Measurements from ENCODE around the gene NMRAL1. TPM values are rescaled to one million over a fixed set of nuclear protein-coding genes. Genes with fewer than 3 reads are reported as not detected.
A peak's percentile ranks its signal among the peaks of the same experiment; 100 is the strongest.

The NMRAL1 gene
- polyA plus RNA-seq, 10 donors: 9.8 to 25.0 (median 14.1) TPM

GRCh38 chr16:4426722-4427372, 47.6 kb downstream of the NMRAL1 start:
- DNase-seq: no peak

DNA sequence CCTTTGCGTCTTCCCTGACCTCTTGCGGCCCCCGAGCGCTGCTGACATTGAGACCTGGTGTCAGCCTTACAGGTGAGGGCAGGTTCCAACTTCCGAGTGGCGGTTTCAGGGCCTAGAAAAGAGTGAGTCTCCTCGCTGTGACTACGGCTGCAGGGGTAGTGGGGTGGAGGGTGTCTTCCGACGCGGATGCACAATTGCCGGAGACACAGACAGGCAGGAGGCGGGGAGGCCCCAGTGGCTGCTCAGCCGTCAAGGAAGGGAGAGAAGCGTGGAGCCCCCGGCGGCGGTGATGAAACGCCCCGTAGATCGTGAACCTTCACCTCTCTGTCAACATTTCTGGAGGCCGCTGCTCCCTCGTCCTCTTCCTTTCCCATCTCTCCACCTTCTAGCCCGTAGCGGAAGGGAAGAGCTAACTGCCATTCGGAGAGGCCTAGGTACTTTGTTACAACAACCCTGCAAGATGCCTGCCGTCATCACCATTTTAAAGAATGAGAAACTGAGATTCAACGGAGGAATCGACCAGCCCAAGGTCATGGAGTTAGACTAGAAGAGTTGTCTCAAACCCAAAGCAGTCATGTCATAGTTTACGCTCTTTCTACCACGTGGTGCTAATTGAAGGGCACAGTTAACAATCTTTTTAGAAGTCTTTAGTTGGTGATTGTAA, 48.3 kb downstream of the NMRAL1 start:
- no peak for DNase-seq

DNA sequence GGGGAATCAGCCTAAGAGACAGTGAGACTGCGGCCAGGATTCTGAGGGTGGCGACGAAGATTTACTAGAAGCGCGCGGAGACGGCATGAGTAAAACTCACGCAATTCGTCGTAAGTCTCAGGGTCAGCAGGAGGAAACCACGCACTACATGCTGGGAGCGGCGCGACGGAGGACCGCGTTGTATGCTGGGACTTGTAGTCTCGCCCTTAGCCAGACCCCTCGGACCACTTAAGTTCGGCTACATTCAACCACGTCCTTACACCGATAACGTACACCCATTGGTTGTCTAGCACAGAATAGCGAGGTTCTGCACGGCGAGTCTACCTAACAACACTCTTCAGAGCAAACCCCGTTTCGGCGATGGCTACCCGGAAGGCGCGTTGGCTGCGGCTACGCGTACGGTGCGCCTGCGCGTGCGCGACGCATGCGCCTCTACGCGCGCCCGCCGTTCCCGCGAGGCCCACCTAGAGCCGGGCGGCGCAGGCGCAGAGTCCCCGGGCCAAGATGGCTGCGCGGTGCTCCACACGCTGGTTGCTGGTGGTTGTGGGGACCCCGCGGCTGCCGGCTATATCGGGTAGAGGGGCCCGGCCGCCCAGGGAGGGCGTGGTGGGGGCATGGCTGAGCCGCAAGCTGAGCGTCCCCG, 48.9 kb downstream of the NMRAL1 start, which contains the start of gene DNAJA3:
Gene DNAJA3 (plus strand): TSS at position 491 of the 643 bp plus-strand sequence. CDS start 14 bp downstream, at position 505.
- peak; percentile 94 to 99 (median 96) for DNase-seq

DNA sequence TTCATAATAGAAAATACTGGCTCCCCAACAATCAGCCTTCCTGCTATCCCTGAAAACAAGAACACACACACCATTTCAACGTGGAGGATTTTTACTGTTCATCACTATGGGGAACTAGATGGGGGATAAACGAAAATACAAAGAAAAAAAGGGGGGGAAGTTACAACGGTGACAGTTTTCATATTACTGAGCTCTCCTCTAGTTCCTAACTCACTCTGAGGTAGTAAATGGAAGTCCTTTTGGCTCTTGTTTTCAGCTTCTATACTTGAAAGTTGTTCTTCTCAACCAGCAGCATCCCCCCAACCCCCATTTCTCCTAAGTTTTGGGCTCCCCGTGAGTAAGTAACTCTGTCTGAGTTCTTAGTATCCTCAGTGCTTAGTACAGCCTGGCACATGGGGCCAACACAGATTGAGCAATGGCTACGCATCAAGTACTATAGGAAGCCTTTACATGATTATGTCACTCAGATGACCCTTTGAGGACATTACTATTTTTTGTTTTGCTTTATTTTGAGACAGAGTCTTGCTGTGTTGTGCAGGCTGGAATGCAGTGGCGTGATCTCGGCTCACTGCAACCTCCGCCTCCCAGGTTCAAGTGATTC, 53.8 kb downstream of the NMRAL1 start:
- DNase-seq: no peak

DNA sequence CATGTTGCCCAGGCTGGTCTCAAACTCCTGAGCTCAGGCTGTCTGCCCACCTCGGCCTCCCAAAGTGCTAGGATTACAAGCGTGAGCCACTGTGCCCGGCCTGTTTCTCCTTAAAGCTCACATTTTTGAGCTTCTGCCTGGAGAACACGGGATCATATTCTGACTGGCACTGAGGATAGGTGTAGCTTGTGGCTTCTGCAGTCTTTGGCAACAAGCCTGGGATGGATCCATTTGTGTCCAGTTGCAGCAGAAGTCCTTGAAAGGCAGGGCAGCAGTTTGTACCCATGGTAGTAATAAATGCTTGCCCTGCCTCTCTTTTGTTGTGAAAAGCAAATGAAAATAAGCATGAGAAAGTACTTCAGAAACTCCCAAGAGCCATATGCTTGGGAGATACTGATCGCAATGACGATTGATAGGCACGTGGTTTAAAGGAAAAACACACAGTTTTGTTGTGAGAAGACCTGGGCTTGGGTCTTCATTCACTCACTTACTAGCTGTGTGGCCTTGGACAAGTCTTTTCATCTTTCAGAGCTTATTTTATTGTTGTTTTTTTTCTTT, 54.9 kb downstream of the NMRAL1 start:
- no peak for DNase-seq

- DNase-seq: peak; percentile 87 to 97 (median 93)
Observed at GRCh38 chr16:4416200-4417032, 58.0 kb downstream of the NMRAL1 start, which contains the start of gene CORO7. Gene CORO7 (minus strand): TSS chr16:4416596. CDS start chr16:4416518, 78 bp downstream.

DNA sequence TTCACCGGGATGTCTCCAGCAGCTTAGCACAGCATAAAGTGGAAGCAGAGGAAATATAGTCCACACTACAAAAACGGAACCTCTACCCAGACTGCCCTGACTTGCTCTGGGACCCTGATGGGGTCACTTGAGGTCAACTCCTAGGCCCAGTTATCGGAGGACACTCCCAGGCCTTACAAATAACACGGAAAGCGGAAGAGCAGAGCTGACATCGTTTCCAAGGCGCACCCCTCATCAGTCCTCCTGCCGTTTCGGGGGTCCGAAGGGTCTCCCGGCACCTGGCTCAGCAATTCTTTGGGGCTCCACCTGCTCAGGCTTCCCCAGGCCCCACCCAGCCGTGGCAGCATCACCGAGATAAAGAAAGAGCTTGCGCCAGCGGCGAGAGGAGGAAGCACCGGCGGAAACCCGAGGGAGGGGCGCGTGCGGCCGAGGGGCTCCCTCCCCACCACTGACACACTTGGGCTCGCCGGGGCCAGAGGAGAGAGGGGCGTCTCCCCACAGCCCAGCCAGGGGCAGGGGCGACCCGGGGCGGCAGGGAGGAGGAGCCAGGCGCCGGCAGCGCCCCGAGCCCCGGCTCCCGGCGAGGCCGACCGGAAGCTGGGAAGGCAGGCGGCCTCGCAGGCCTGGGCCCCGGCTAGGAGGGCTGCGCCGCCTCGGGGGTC, 58.8 kb downstream of the NMRAL1 start:
- DNase-seq: peak in 1 of 3 donors; percentile 71

GRCh38 chr16:4414187-4414917, 60.1 kb downstream of the NMRAL1 start:
- no peak for DNase-seq

DNA sequence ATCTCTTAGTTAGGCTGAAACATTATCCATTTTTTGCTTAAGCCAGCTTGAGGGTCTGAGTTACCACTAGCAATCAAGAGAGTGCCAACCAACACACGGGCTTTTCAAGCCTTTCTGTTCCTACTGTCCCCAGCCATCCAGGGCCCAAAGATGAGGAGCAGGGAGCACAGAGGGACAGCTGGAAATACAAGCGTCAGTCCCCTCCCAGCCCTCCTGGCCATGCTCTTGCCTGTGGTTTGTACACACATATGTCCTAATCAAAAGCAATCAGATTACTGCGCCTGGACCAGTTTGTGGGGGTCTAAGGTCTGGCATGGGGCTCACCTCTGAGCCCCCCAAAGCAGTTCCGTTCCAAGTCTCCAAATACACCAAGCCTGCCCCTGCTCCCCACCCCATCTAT, 61.6 kb downstream of the NMRAL1 start:
- no peak for DNase-seq

DNA sequence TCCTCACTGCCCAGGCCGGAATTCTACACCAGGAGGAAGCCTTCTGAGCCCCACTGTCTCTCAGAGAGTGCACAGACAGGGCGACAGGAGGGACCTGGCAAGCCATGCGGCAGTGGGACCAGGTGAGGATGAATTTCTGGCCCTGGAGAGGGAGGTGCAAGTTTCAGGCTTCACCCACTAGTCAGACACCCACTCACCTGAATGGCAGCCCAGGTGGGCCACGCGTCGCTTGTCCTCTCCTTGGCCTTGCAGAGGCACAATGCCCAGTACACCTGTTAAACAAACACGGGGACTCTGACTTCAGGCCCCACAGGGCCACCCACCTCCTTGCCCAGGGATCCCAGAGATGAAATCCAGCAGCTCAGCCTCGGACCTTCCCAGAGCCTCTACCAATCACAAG, 62.3 kb downstream of the NMRAL1 start:
- DNase-seq: no peak

Other genes with a start within 250 kb of the NMRAL1 start
- 100 to 1,000 TPM; 325 to 712 (median 510) TPM for gene SRL, start 232.5 kb downstream of the NMRAL1 start, polyA plus RNA-seq (ENCODE audit: insufficient read length in 10 of 10)
- gene TFAP4, start 201.6 kb downstream of the NMRAL1 start, polyA plus RNA-seq (ENCODE audit: insufficient read length in 10 of 10): 10 to 100 TPM in 6 of 10 donors, 1 to 10 TPM in 4; 6.5 to 18.9 (median 10.4) TPM
- gene GLIS2, start 158.6 kb downstream of the NMRAL1 start, polyA plus RNA-seq (ENCODE audit: insufficient read length in 10 of 10): 10 to 100 TPM; 14.8 to 30.7 (median 22.6) TPM
- gene PAM16, start 123.3 kb downstream of the NMRAL1 start, polyA plus RNA-seq (ENCODE audit: insufficient read length in 10 of 10): 10 to 100 TPM; 20.4 to 31.1 (median 22.2) TPM
- gene VASN, start 102.8 kb downstream of the NMRAL1 start, polyA plus RNA-seq (ENCODE audit: insufficient read length in 10 of 10): 10 to 100 TPM in 8 of 10 donors, 1 to 10 TPM in 2; 9.5 to 26.6 (median 14.3) TPM
- gene CORO7, start 58.0 kb downstream of the NMRAL1 start, polyA plus RNA-seq (ENCODE audit: insufficient read length in 10 of 10): 10 to 100 TPM; 16.0 to 30.4 (median 22.4) TPM
- gene DNAJA3, start 48.8 kb downstream of the NMRAL1 start, polyA plus RNA-seq (ENCODE audit: insufficient read length in 10 of 10): 10 to 100 TPM; 24.2 to 32.7 (median 28.2) TPM
- gene HMOX2, start 1.8 kb upstream of the NMRAL1 start, polyA plus RNA-seq (ENCODE audit: insufficient read length in 10 of 10): 10 to 100 TPM; 32.6 to 51.2 (median 38.7) TPM
- gene CDIP1, start 64.1 kb upstream of the NMRAL1 start, polyA plus RNA-seq (ENCODE audit: insufficient read length in 10 of 10): 10 to 100 TPM; 27.5 to 44.6 (median 37.6) TPM
- gene C16orf96, start 81.7 kb upstream of the NMRAL1 start, polyA plus RNA-seq (ENCODE audit: insufficient read length in 10 of 10): under 1 TPM; 0.14 to 0.76 (median 0.56) TPM
- gene UBALD1, start 140.3 kb upstream of the NMRAL1 start, polyA plus RNA-seq (ENCODE audit: insufficient read length in 10 of 10): 10 to 100 TPM; 12.5 to 22.3 (median 16.2) TPM
- 10 to 100 TPM; 30.9 to 42.7 (median 36.9) TPM for gene MGRN1, start 150.2 kb upstream of the NMRAL1 start, polyA plus RNA-seq (ENCODE audit: insufficient read length in 10 of 10)
- gene NUDT16L1, start 218.9 kb upstream of the NMRAL1 start, polyA plus RNA-seq (ENCODE audit: insufficient read length in 10 of 10): 10 to 100 TPM; 15.9 to 28.0 (median 21.2) TPM